Ammon's horn (tissue), 1 donor: ENCODE data around the gene LRSAM1.
"Not testable (repeated sequence)": the region's sequence is repeated elsewhere in the genome, so short reads cannot be mapped to it uniquely, and the experiment has no call there.

Experiments
- DNase-seq: peaks from one replicate; pipeline ENCODE4 v3.0.0-alpha.2; 2016; ENCODE audit warnings: low spot score

LRSAM1 gene

GRCh38 chr9:127457191-127457878 is 6.0 kb downstream of the LRSAM1 start:
- no peak for DNase-seq

- DNase-seq = no peak
Measured at GRCh38 chr9:127458921-127459320, 7.6 kb downstream of the LRSAM1 start.

- DNase-seq = no peak
Measured at GRCh38 chr9:127463382-127463781, 12.1 kb downstream of the LRSAM1 start.

- DNase-seq = no peak
Measured at GRCh38 chr9:127463911-127464310, 12.6 kb downstream of the LRSAM1 start.

- not testable (repeated sequence) for DNase-seq
Measured at GRCh38 chr9:127466407-127466917, 15.2 kb downstream of the LRSAM1 start.

- no peak for DNase-seq
Measured at GRCh38 chr9:127467621-127468020, 16.3 kb downstream of the LRSAM1 start.

GRCh38 chr9:127470662-127471061 is 19.4 kb downstream of the LRSAM1 start:
- DNase-seq = no peak

- no peak for DNase-seq
Measured at GRCh38 chr9:127473501-127473900, 22.2 kb downstream of the LRSAM1 start.

GRCh38 chr9:127473932-127474331 is 22.6 kb downstream of the LRSAM1 start:
- no peak for DNase-seq

GRCh38 chr9:127474592-127474991 is 23.3 kb downstream of the LRSAM1 start:
- DNase-seq = no peak

- no peak for DNase-seq
Measured at GRCh38 chr9:127479507-127480081, 28.3 kb downstream of the LRSAM1 start.

- no peak for DNase-seq
Measured at GRCh38 chr9:127482662-127483061, 31.4 kb downstream of the LRSAM1 start.

- DNase-seq = no peak
Measured at GRCh38 chr9:127485995-127486394, 34.7 kb downstream of the LRSAM1 start.

- no peak for DNase-seq
Measured at GRCh38 chr9:127488946-127489345, 37.6 kb downstream of the LRSAM1 start.

- DNase-seq = no peak
Measured at GRCh38 chr9:127489471-127490115, 38.3 kb downstream of the LRSAM1 start.

GRCh38 chr9:127490535-127491230 is 39.4 kb downstream of the LRSAM1 start:
- DNase-seq = no peak

GRCh38 chr9:127491516-127491915 is 40.2 kb downstream of the LRSAM1 start:
- no peak for DNase-seq

GRCh38 chr9:127492616-127493015 is 41.3 kb downstream of the LRSAM1 start:
- no peak for DNase-seq

- no peak for DNase-seq
Measured at GRCh38 chr9:127493592-127494303, 42.4 kb downstream of the LRSAM1 start.

- no peak for DNase-seq
Measured at GRCh38 chr9:127494304-127494702, 43.0 kb downstream of the LRSAM1 start.

- DNase-seq = no peak
Measured at GRCh38 chr9:127495884-127496555, 44.7 kb downstream of the LRSAM1 start.
